HepG2 (cell line): ENCODE data around the gene MED23. TPM values are rescaled to one million over a fixed set of nuclear protein-coding genes. Genes with fewer than 3 reads are reported as not detected.

Experiments used
- ASH2L ChIP-seq: fragments of 300-600, 200-600 bp; sonication (generic); IDR thresholded peaks from 2 replicates; pipeline ENCODE4 v1.7.0; 2017; ENCODE audit warnings: low read depth, mild to moderate bottlenecking, moderate library complexity, mixed read lengths, low read length; ENCODE audit not compliant: insufficient read length
- ATAD3A ChIP-seq: sonication (generic); formaldehyde crosslinking; IDR thresholded peaks from 2 replicates; pipeline ENCODE4 v1.4.0; 2020; ENCODE audit warnings: missing genetic modification reagents
- CHCHD3 ChIP-seq: sonication (generic); formaldehyde crosslinking; IDR thresholded peaks from 2 replicates; pipeline ENCODE4 v1.8.0; 2022; ENCODE audit warnings: mild to moderate bottlenecking, missing genetic modification reagents, moderate library complexity
- HNF4A ChIP-seq: sonication (generic); formaldehyde crosslinking; IDR thresholded peaks from 2 replicates; pipeline ENCODE4 v1.4.0; 2020; ENCODE audit warnings: missing genetic modification reagents
- SOX13 ChIP-seq, 3 experiments: fragments of 450-650 bp in 1 of 3; sonication (generic) in 1 of 3; formaldehyde crosslinking in 1 of 3; IDR thresholded peaks in 2 of 3; conservative IDR thresholded peaks in 1 of 3; 2 replicates each; pipeline versions ENCODE4 v1.5.0 to v1.6.1; 2016 to 2020; ENCODE audit warnings: antibody characterized with exemption in 1 of 3, mild to moderate bottlenecking in 1 of 3, missing compliant biosample characterization in 1 of 3, missing genetic modification reagents in 1 of 3, moderate library complexity in 1 of 3
- SOX6 ChIP-seq, 2 experiments: fragments of 450-650 bp in 1 of 2; sonication (generic) in 1 of 2; formaldehyde crosslinking in 1 of 2; IDR thresholded peaks; 2 replicates each; pipeline versions ENCODE4 v1.4.0 to v1.6.1; 2017 to 2020; ENCODE audit warnings: antibody characterized with exemption in 1 of 2, mild to moderate bottlenecking in 1 of 2, missing genetic modification reagents in 1 of 2
- SP4 ChIP-seq: sonication (generic); formaldehyde crosslinking; IDR thresholded peaks from 2 replicates; pipeline ENCODE4 v1.8.1; 2023; ENCODE audit warnings: mild to moderate bottlenecking, missing genetic modification reagents
- ZSCAN12 ChIP-seq: sonication (generic); formaldehyde crosslinking; IDR thresholded peaks from 2 replicates; pipeline ENCODE4 v1.9.0; 2021; ENCODE audit warnings: mild to moderate bottlenecking, missing genetic modification reagents
- polyA plus RNA-seq, 8 experiments: library from polyadenylated mRNA; depleted of rRNA in 3 of 8; stranded (reverse) in 7 of 8; unstranded in 1 of 8; fragments of >200 nt; fragmentation: Illumina TruSeq in 4 of 8; extraction: Trizol in 4 of 8; gene quantifications; 2 replicates each; pipeline versions ENCODE4 v1.2.1 to v1.2.3, GENCODE V29; 2011 to 2016; ENCODE audit warnings: low read depth in 4 of 8, missing spikeins in 1 of 8, mixed read lengths in 1 of 8; ENCODE audit not compliant: insufficient read depth in 1 of 8
- total RNA-seq, 5 experiments: library from RNA; depleted of rRNA; stranded (reverse); fragments of >200 nt; fragmentation: Illumina TruSeq; extraction: Trizol; gene quantifications; 2 replicates each; pipeline ENCODE4 v1.2.3, GENCODE V29; 2016; ENCODE audit warnings: low read depth in 1 of 5
- TF ChIP-seq, protein P1 (sequence below): sonication (generic); formaldehyde crosslinking; conservative IDR thresholded peaks from 2 replicates; pipeline ENCODE4 v1.8.0; 2022; ENCODE audit warnings: low read depth, missing genetic modification reagents
- TF ChIP-seq, protein P2 (sequence below), 2 experiments: sonication (generic) in 1 of 2; formaldehyde crosslinking in 1 of 2; IDR thresholded peaks; 2 replicates each; pipeline versions ENCODE4 v1.6.1 to v1.9.0; 2014 to 2022; ENCODE audit warnings: antibody characterized with exemption in 1 of 2, borderline replicate concordance in 1 of 2, inconsistent platforms in 1 of 2, low read depth in 1 of 2, missing genetic modification reagents in 1 of 2
- TF ChIP-seq, protein P3 (sequence below): sonication (generic); formaldehyde crosslinking; conservative IDR thresholded peaks from 2 replicates; pipeline ENCODE4 v1.4.0; 2020; ENCODE audit warnings: mild to moderate bottlenecking, missing genetic modification reagents, moderate library complexity

The MED23 gene
- total and polyA plus RNA-seq, 2 of the 13 experiments (the other 11 are each of a cell fraction or from before 2014, with no cell fraction given), result 34.9 to 50.5 TPM

DNA sequence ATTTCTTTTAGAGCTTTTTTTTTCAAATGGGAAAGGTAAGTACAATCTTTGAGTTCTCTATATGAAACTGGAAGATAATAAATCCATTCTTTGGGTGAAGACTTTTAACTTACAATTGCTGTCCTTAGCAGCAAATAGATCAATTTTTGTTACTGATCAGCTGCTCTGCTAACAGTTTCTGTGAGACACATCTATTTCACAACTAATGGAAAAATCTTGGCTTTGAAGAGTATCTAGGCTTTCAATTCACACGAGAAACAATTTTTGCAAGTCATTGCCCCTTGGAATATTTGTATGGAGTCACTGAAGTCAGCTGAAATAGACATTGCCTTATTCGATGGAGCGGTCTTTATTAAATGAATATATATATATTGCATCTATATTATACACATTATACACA, 75.5 kb downstream of the MED23 start (continued):
- TF ChIP-seq SOX13 (IDR thresholded peaks at IDR 0.05) (no peak), SOX13 (CRISPR knock-in tag; conservative IDR thresholded peaks at IDR 0.05 in 1 of 2, IDR thresholded peaks at IDR 0.05 in 1 of 2) (peak in 1 of 2 experiments; percentile 31; a peak in 1 of 4 replicates), SP4 (no peak), CHCHD3 (no peak), ASH2L (no peak), SOX6 (IDR thresholded peaks at IDR 0.05) (no peak), SOX6 (CRISPR knock-in tag; IDR thresholded peaks at IDR 0.05) (peak; percentile 61; the same call in 1 of the 2 replicates), HNF4A (CRISPR knock-in tag) (peak; percentile 53), ZSCAN12 (CRISPR knock-in tag) (no peak), ATAD3A (no peak)
- TF ChIP-seq, protein P1, sequence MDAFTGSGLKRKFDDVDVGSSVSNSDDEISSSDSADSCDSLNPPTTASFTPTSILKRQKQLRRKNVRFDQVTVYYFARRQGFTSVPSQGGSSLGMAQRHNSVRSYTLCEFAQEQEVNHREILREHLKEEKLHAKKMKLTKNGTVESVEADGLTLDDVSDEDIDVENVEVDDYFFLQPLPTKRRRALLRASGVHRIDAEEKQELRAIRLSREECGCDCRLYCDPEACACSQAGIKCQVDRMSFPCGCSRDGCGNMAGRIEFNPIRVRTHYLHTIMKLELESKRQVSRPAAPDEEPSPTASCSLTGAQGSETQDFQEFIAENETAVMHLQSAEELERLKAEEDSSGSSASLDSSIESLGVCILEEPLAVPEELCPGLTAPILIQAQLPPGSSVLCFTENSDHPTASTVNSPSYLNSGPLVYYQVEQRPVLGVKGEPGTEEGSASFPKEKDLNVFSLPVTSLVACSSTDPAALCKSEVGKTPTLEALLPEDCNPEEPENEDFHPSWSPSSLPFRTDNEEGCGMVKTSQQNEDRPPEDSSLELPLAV (CRISPR knock-in tag), result no peak
- TF ChIP-seq, protein P2, sequence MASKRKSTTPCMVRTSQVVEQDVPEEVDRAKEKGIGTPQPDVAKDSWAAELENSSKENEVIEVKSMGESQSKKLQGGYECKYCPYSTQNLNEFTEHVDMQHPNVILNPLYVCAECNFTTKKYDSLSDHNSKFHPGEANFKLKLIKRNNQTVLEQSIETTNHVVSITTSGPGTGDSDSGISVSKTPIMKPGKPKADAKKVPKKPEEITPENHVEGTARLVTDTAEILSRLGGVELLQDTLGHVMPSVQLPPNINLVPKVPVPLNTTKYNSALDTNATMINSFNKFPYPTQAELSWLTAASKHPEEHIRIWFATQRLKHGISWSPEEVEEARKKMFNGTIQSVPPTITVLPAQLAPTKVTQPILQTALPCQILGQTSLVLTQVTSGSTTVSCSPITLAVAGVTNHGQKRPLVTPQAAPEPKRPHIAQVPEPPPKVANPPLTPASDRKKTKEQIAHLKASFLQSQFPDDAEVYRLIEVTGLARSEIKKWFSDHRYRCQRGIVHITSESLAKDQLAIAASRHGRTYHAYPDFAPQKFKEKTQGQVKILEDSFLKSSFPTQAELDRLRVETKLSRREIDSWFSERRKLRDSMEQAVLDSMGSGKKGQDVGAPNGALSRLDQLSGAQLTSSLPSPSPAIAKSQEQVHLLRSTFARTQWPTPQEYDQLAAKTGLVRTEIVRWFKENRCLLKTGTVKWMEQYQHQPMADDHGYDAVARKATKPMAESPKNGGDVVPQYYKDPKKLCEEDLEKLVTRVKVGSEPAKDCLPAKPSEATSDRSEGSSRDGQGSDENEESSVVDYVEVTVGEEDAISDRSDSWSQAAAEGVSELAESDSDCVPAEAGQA (IDR thresholded peaks at IDR 0.05; ENCODE audit: low read depth), result no peak
- TF ChIP-seq, protein P2 (CRISPR knock-in tag; IDR thresholded peaks at IDR 0.05; ENCODE audit: borderline replicate concordance), result 0 out of 2 replicates have a peak, but pooled peaks have one; percentile 34
- TF ChIP-seq, protein P3, sequence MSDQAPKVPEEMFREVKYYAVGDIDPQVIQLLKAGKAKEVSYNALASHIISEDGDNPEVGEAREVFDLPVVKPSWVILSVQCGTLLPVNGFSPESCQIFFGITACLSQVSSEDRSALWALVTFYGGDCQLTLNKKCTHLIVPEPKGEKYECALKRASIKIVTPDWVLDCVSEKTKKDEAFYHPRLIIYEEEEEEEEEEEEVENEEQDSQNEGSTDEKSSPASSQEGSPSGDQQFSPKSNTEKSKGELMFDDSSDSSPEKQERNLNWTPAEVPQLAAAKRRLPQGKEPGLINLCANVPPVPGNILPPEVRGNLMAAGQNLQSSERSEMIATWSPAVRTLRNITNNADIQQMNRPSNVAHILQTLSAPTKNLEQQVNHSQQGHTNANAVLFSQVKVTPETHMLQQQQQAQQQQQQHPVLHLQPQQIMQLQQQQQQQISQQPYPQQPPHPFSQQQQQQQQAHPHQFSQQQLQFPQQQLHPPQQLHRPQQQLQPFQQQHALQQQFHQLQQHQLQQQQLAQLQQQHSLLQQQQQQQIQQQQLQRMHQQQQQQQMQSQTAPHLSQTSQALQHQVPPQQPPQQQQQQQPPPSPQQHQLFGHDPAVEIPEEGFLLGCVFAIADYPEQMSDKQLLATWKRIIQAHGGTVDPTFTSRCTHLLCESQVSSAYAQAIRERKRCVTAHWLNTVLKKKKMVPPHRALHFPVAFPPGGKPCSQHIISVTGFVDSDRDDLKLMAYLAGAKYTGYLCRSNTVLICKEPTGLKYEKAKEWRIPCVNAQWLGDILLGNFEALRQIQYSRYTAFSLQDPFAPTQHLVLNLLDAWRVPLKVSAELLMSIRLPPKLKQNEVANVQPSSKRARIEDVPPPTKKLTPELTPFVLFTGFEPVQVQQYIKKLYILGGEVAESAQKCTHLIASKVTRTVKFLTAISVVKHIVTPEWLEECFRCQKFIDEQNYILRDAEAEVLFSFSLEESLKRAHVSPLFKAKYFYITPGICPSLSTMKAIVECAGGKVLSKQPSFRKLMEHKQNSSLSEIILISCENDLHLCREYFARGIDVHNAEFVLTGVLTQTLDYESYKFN (CRISPR knock-in tag), result peak; percentile 92
